GM21528 (cell line): ENCODE data around the gene AXDND1.
"Not testable (repeated sequence)": the region's sequence is repeated elsewhere in the genome, so short reads cannot be mapped to it uniquely, and the experiment has no call there.

Source experiments
- ATAC-seq: cut with Tn5 transposase; IDR thresholded peaks from one replicate; pipeline ENCODE4 v1.9.1; 2021; ENCODE audit warnings: mild to moderate bottlenecking, moderate library complexity; ENCODE audit not compliant: unreplicated experiment, low FRiP score

The AXDND1 gene

GRCh38 chr1:179361631-179362030 lies 4.1 kb upstream of the AXDND1 start:
- not testable (repeated sequence) for ATAC-seq

- peak; percentile 9 for ATAC-seq
Measured at GRCh38 chr1:179366093-179366800, 476 bp downstream of the AXDND1 start.

GRCh38 chr1:179369751-179370341 lies 4.1 kb downstream of the AXDND1 start:
- ATAC-seq = no peak

GRCh38 chr1:179372160-179372559 lies 6.4 kb downstream of the AXDND1 start:
- no peak for ATAC-seq

- ATAC-seq = no peak
Measured at GRCh38 chr1:179376223-179376622, 10.5 kb downstream of the AXDND1 start.

- no peak for ATAC-seq
Measured at GRCh38 chr1:179380299-179380698, 14.5 kb downstream of the AXDND1 start.

GRCh38 chr1:179384027-179384426 lies 18.3 kb downstream of the AXDND1 start:
- no peak for ATAC-seq

GRCh38 chr1:179385510-179385909 lies 19.7 kb downstream of the AXDND1 start:
- no peak for ATAC-seq

GRCh38 chr1:179393721-179394120 lies 27.9 kb downstream of the AXDND1 start:
- no peak for ATAC-seq

GRCh38 chr1:179399399-179399798 lies 33.6 kb downstream of the AXDND1 start:
- not testable (repeated sequence) for ATAC-seq

GRCh38 chr1:179417760-179418159 lies 52.0 kb downstream of the AXDND1 start:
- ATAC-seq = not testable (repeated sequence)

GRCh38 chr1:179418706-179419105 lies 52.9 kb downstream of the AXDND1 start:
- not testable (repeated sequence) for ATAC-seq

GRCh38 chr1:179424610-179425009 lies 58.8 kb downstream of the AXDND1 start:
- no peak for ATAC-seq

- ATAC-seq = no peak
Measured at GRCh38 chr1:179425186-179425585, 59.4 kb downstream of the AXDND1 start.

GRCh38 chr1:179437171-179437570 lies 71.4 kb downstream of the AXDND1 start:
- ATAC-seq = no peak

GRCh38 chr1:179439646-179440045 lies 73.9 kb downstream of the AXDND1 start:
- ATAC-seq = not testable (repeated sequence)

- ATAC-seq = not testable (repeated sequence)
Measured at GRCh38 chr1:179440301-179440700, 74.5 kb downstream of the AXDND1 start.

- ATAC-seq = no peak
Measured at GRCh38 chr1:179440971-179441370, 75.2 kb downstream of the AXDND1 start.

- ATAC-seq = no peak
Measured at GRCh38 chr1:179441501-179441900, 75.7 kb downstream of the AXDND1 start.

GRCh38 chr1:179442846-179443245 lies 77.1 kb downstream of the AXDND1 start:
- not testable (repeated sequence) for ATAC-seq

GRCh38 chr1:179445593-179445992 lies 79.8 kb downstream of the AXDND1 start:
- ATAC-seq = no peak

GRCh38 chr1:179447489-179447888 lies 81.7 kb downstream of the AXDND1 start:
- ATAC-seq = no peak
